Kidney capillary endothelial cell (primary cell): Measurements from ENCODE around the gene IRX4.
"Not testable (repeated sequence)": the region's sequence is repeated elsewhere in the genome, so short reads cannot be mapped to it uniquely, and the experiment has no call there.

Experiments
- DNase-seq: peaks from one replicate; pipeline ENCODE4 v3.0.0-alpha.2; 2018; ENCODE audit warnings: low spot score

IRX4 gene

DNA sequence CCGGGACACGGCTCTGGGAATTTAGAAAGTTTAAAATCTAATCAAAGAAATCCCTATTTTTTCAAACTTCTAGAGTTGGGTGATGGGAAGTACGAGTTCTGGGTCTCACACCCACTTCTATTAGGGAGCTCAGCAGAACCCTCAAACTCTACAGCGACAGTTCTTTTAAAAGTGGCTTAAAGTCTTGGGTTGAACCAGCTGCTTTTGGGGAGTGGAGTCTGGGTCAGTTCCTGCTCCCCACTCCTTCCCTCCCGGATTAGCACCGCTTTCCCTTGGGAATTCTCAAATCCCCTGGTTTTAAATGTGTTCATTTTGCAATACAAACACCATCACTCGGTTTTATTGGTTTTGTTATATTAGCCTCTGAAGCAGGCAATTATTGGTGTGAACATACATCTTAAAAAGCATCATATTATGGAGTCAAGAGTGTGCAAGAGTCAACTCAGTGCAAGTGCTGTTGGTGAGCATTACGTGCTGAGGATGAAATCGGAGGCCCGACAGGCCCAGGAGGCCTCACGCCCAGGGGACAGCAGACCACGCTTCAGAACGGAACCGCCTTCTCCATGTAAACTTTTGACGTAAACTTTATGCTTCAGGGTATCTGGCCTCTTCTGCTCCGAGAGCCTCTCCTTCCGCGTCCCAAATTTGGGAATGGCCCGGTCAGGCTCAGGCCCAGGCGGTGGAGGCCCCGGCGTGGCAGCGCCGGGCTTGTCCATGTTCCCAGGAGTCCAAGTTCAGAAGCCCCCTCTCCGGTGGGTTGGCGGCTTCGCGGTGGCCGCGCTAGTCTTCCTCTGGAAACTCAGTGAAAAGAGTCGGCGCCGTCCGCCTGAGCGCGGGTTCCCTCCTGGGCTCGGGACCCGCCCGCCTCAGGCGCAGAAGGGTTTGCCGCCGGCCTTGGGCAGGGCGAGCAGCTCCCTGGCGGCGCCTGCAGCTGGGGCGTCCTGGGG lies 5.3 kb downstream of the IRX4 start:
- no peak for DNase-seq

- DNase-seq = no peak
Measured at GRCh38 chr5:1876660-1877064, 6.1 kb downstream of the IRX4 start.

DNA sequence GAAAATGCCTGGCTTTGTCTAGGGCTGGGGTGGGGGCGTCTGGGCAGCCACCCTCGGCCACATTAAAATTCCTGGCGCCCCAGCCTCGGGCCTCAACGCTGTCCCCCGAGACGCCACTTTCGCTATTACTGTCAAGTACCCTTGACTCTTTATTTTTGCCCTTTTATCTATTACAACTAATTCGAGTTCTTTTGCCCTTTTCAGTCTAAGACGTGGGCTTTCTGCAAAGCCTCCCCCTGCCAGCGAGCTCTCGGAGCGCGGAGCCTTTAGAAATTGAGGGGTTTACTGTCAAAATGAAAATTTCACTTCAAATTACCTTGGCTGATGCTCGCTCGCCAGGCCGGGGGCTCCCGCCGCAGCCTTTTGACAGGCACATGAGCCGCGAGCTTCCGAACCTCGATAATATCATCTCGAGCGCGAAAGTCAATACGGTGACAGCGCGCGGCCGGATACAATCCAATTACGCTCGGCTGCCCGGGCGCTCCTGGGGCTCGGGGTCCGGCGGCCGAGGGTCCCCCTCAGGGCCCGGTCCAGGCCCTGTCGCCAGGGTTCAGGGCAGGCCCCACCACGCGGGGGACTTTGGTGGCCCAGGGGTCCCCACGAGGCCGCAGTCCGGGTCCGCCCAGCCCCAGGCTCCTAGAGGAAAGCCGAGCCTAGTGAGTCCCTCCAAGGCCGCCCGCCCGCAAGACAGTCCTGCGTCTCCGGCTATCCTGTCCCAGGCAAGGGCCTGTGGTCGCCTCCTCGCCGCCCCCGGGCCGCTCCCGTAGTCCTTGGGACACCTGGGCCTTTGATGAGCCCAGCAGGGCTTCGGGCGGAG lies 6.7 kb downstream of the IRX4 start:
- DNase-seq = no peak

GRCh38 chr5:1875281-1875842 lies 7.4 kb downstream of the IRX4 start:
- DNase-seq = no peak

GRCh38 chr5:1874771-1875220 lies 7.9 kb downstream of the IRX4 start:
- no peak for DNase-seq

GRCh38 chr5:1874348-1874747 lies 8.4 kb downstream of the IRX4 start:
- no peak for DNase-seq

DNA sequence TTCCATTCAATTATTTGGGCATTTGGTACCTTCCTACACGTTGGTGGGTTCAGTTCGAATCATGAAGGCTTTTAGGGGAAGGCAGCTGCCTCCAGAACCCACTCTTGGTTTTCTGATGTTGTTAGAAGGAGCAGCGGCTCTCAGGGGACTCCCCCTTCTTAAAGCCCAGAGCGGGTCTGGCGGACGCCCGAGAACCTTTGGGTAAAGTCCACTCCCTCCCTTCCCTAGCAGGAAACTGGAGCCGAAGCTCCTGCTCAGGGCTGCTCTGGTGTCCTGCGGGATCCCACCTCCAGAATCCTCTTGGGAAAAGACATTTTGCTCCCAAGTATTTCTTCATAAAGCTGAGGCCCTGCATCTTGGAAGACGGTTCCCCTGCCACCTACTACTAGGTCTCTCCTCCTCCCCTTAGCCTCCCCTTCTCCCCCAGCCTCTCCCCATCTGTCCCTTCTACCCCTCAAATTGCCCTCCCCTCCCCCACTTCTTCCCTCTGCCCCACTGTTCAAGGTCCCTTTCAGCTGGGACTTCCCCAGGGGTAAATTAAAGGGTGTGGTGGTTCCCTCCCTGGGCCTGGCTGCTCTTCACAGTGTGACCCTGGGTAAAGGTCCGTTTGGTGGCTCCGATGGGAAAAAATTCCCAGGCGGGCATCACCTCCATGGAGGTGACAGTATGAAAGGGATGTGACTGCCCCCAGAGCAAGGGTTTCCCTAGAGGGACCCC lies 9.3 kb downstream of the IRX4 start:
- no peak for DNase-seq

DNA sequence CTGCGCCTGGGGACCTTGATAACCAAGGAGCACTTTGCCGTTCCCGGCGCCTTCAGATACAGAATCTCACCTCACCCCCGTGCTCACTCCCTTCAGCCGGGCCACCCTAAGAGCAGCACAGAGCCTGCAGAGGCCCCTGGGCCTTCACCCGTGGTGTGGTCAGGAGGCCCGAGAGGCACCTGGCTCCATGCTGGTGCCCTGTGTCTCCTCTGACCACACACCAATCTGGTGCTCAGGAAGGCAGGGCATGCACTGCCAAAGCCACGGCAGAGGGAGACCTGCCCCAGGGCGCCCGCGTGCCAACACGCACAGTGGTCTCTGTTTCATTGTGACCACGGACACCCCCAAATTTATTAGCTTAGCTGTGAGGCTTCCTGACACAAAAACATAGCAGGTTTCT lies 11.3 kb downstream of the IRX4 start:
- no peak for DNase-seq

DNA sequence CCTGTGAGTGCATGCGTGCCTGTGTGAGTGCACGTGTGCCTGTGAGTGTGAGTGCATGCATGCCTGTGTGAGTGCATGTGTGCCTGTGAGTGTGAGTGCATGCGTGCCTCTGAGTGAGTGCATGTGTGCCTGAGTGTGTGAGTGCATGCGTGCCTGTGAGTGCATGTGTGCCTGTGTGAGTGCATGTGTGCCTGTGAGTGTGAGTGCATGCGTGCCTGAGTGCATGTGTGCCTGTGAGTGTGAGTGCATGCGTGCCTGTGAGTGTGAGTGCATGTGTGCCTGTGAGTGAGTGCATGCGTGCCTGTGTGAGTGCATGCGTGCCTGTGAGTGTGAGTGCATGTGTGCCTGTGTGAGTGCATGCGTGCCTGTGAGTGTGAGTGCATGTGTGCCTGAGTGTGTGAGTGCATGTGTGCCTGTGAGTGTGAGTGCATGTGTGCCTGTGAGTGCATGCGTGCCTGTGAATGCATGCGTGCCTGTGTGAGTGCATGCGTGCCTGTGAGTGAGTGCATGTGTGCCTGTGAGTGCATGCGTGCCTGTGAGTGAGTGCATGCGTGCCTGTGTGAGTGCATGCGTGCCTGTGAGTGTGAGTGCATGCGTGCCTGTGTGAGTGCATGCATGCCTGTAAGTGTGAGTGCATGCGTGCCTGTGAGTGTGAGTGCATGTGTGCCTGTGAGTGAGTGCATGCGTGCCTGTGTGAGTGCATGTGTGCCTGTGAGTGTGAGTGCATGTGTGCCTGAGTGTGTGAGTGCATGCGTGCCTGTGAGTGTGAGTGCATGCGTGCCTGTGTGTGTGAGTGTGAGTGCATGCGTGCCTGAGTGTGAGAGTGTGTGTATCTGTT lies 12.1 kb downstream of the IRX4 start:
- not testable (repeated sequence) for DNase-seq

GRCh38 chr5:1868886-1869475 lies 13.7 kb downstream of the IRX4 start:
- no peak for DNase-seq

GRCh38 chr5:1867815-1868143 lies 14.9 kb downstream of the IRX4 start:
- no peak for DNase-seq

DNA sequence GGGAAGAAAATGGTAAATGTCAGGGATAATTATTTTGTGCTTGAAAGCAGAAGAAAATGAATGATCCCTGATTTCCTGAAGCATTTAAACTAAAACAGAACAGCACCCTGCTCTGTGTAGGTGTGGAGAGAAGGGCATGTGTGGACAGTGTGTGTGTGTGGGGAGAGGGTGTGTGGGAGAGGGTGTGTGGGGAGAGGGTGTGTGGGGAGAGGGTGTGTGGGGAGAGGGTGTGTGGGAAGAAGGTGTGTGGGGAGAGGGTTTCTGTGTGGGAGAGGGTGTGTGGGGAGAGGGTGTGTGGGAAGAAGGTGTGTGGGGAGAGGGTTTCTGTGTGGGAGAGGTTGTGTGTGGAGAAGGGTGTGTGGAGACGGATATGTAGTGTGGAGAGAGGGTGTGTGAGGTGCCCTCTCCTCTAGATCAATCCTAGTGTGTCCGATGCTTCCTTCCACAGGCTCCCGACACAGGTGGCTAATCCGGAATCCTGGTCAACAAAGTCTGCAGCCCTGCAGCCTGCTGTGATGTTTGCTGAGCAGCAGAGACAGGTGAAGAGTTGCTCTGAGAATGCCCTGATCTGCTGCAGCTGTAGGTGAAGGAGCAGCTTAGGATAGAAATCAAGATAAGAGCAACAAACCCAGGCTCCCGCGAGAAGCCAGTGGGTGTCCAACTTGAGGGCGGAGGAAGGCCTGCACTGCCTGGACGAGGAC lies 15.5 kb downstream of the IRX4 start:
- DNase-seq = no peak

GRCh38 chr5:1865948-1866347 lies 16.8 kb downstream of the IRX4 start:
- DNase-seq = no peak

DNA sequence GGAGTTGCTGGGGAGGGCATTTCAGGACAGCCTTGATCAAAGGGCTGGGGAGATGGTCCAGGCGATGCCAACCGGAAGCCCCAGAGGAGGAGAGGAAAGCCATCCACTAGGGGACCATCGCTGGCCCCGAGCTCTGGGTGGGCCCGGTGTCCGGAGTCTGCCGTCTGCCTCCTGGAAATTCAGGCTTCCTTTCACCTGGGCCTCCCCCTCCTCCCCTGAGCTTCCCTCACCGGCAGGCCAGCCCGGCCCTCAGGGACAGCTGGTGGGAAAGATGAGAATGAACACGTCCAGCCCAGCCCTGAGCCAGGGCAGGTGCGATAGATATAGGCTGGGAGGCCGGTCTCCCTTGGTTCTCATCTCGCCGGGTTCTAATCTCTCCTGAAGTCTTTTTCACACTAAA lies 17.2 kb downstream of the IRX4 start:
- no peak for DNase-seq

DNA sequence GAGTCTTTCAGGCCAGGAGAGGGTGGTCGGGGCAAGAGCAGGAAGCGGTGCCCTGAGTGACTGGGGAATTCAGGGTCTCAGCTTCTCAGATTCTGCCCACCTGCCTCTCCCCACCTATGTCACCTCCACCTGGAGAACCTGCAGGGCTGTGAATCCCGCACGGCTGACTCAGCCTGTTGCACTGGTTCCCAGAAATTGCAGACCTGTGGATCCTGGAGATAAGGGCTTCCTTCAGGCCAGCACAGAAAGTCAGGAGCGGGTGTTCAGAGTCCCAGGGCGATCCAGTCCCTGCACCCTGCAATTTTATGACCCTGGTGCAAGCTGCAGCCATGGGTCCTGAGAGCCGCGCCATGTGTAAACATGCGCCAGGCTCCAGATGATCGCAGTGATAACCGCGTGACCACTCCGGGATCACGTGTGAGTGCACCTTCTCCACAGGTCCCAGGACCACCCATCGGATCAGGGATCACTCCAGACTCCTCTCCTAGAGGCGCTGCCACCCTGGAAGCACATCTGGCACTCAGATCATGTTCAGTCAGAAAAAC lies 17.8 kb downstream of the IRX4 start:
- DNase-seq = no peak

DNA sequence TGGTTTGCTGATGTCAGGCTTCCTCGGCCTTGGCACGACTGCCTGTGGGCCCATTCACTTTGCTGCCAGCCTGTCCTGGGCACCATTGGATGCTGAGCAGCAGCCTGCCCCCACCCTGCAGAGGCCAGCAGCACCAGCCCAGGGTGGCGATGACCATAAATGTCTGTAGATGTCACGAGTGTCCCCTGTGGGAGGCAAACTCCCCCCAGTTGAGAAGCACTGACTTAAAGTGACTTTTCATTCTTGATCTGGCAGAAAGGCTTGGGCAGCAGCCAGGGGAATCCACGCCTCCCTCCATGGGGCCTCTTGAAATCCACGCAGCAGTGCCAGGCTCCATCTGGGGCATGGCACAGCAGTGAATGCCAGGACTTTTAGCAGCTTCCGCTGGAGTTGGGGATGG lies 21.8 kb downstream of the IRX4 start:
- DNase-seq = no peak

- DNase-seq = no peak
Measured at GRCh38 chr5:1860021-1860610, 22.6 kb downstream of the IRX4 start.

- no peak for DNase-seq
Measured at GRCh38 chr5:1859099-1859498, 23.6 kb downstream of the IRX4 start.

- DNase-seq = no peak
Measured at GRCh38 chr5:1858436-1858835, 24.3 kb downstream of the IRX4 start.

DNA sequence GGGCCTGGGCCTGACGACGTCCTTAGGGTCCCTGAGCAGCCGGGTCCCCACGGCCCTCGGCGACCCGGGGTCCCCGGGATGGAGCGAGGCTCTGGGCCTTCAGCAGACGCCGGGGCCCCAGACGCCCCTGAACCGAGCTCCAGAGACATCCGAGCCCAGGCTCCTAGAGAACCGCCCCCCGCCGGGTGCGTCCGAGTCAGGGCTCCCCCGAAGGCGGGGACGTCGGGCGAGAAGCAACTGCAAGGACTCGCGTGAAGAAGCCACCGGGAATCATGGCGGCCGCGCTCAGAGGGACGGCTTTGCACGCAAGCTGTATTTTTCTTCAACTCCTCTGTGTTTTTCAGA lies 25.5 kb downstream of the IRX4 start:
- DNase-seq = no peak
